GM15510 (cell line): Measurements from ENCODE around the gene TUBGCP2.

Experiments
- POLR2A ChIP-seq: IDR thresholded peaks from 3 replicates; pipeline ENCODE4 v1.6.1; 2011; ENCODE audit warnings: borderline replicate concordance; ENCODE audit not compliant: insufficient read length; ENCODE audit errors: extremely low read depth

The TUBGCP2 gene

GRCh38 chr10:133273534-133274143 lies 35.0 kb downstream of the TUBGCP2 start:
- no peak for TF ChIP-seq POLR2A

- no peak for TF ChIP-seq POLR2A
Observed at GRCh38 chr10:133272964-133273420, 35.7 kb downstream of the TUBGCP2 start.

- TF ChIP-seq POLR2A = no peak
Observed at GRCh38 chr10:133272301-133272963, 36.2 kb downstream of the TUBGCP2 start.

- no peak for TF ChIP-seq POLR2A
Observed at GRCh38 chr10:133271521-133272300, 37.0 kb downstream of the TUBGCP2 start.

GRCh38 chr10:133270773-133271297 lies 37.8 kb downstream of the TUBGCP2 start:
- no peak for TF ChIP-seq POLR2A

GRCh38 chr10:133270204-133270603 lies 38.5 kb downstream of the TUBGCP2 start:
- no peak for TF ChIP-seq POLR2A

GRCh38 chr10:133269367-133269766 lies 39.3 kb downstream of the TUBGCP2 start:
- no peak for TF ChIP-seq POLR2A

GRCh38 chr10:133268532-133268931 lies 40.1 kb downstream of the TUBGCP2 start:
- no peak for TF ChIP-seq POLR2A

- TF ChIP-seq POLR2A = no peak
Observed at GRCh38 chr10:133267829-133268228, 40.8 kb downstream of the TUBGCP2 start.

GRCh38 chr10:133267293-133267692 lies 41.4 kb downstream of the TUBGCP2 start:
- no peak for TF ChIP-seq POLR2A

- no peak for TF ChIP-seq POLR2A
Observed at GRCh38 chr10:133266056-133266795, 42.4 kb downstream of the TUBGCP2 start.

GRCh38 chr10:133264461-133264860 lies 44.2 kb downstream of the TUBGCP2 start:
- no peak for TF ChIP-seq POLR2A

- TF ChIP-seq POLR2A = no peak
Observed at GRCh38 chr10:133263674-133264073, 45.0 kb downstream of the TUBGCP2 start.

GRCh38 chr10:133262696-133263095 lies 46.0 kb downstream of the TUBGCP2 start:
- TF ChIP-seq POLR2A = no peak
